OCI-LY1 (cell line): ENCODE data around the gene ITGAV.
"Not testable (repeated sequence)": the region's sequence is repeated elsewhere in the genome, so short reads cannot be mapped to it uniquely, and the experiment has no call there.

ENCODE experiments used
- H2AFZ ChIP-seq: fragments of 200-600 bp; sonication (generic), shearing (Covaris generic); 2 replicates; pipeline ENCODE4 v1.6.0; 2014; ENCODE audit warnings: antibody characterized with exemption, mild to moderate bottlenecking, low read length
- H3F3A ChIP-seq: fragments of 200-600 bp; sonication (generic), shearing (Covaris generic); 2 replicates; pipeline ENCODE4 v1.6.0; 2014; ENCODE audit warnings: mild to moderate bottlenecking, antibody characterized with exemption, low read length, moderate library complexity; ENCODE audit not compliant: insufficient read depth
- H3K27ac ChIP-seq: fragments of 200-600 bp; sonication (generic); 2 replicates; pipeline ENCODE4 v1.5.1; 2014; ENCODE audit warnings: low read length, mixed run types, mild to moderate bottlenecking, low read depth; ENCODE audit not compliant: poor library complexity, severe bottlenecking
- H3K27me3 ChIP-seq: fragments of 200-600 bp; sonication (generic); 2 replicates; pipeline ENCODE4 v1.6.0; 2014; ENCODE audit warnings: antibody characterized with exemption, mild to moderate bottlenecking, low read length, moderate library complexity; ENCODE audit not compliant: insufficient read depth
- H3K36me3 ChIP-seq: fragments of 200-600 bp; sonication (generic); 2 replicates; pipeline ENCODE4 v1.6.1; 2014; ENCODE audit warnings: mild to moderate bottlenecking, antibody characterized with exemption, low read length, moderate library complexity, mixed read lengths; ENCODE audit not compliant: insufficient read depth
- H3K4me1 ChIP-seq: fragments of 200-600 bp; sonication (generic); 2 replicates; pipeline ENCODE4 v1.5.1; 2014; ENCODE audit warnings: mild to moderate bottlenecking, low read length, moderate library complexity; ENCODE audit not compliant: insufficient read depth, severe bottlenecking
- H3K4me2 ChIP-seq: fragments of 200-600 bp; sonication (generic), shearing (Covaris generic); 2 replicates; pipeline ENCODE4 v1.6.1; 2014; ENCODE audit warnings: low read length
- H3K4me3 ChIP-seq: fragments of 200-600 bp; sonication (generic); 2 replicates; pipeline ENCODE4 v1.5.1; 2014; ENCODE audit warnings: low read length, low read depth, mild to moderate bottlenecking, mixed read lengths; ENCODE audit not compliant: poor library complexity, severe bottlenecking
- H3K79me2 ChIP-seq: fragments of 200-600 bp; shearing (Covaris generic); 2 replicates; pipeline ENCODE4 v1.6.1; 2016; ENCODE audit warnings: mixed run types, low read length, mixed read lengths; ENCODE audit not compliant: insufficient read depth
- H3K9ac ChIP-seq: fragments of 200-600 bp; sonication (generic), shearing (Covaris generic); 2 replicates; pipeline ENCODE4 v1.6.1; 2014; ENCODE audit warnings: mild to moderate bottlenecking, low read length, mixed read lengths
- H3K9me2 ChIP-seq: fragments of 200-600 bp; sonication (generic), shearing (Covaris generic); 2 replicates; pipeline ENCODE4 v1.6.1; 2014; ENCODE audit warnings: low read depth, mild to moderate bottlenecking, low read length, mixed read lengths
- H3K9me3 ChIP-seq: fragments of 200-600 bp; shearing (Covaris generic); 2 replicates; pipeline ENCODE4 v1.6.1; 2014; ENCODE audit warnings: low read length, mixed read lengths
- H4K20me1 ChIP-seq: fragments of 200-600 bp; sonication (generic), shearing (Covaris generic); 2 replicates; pipeline ENCODE4 v1.6.0; 2016; ENCODE audit warnings: mild to moderate bottlenecking, low read length; ENCODE audit not compliant: insufficient read depth
- CTCF ChIP-seq: fragments of 200-600 bp; sonication (generic), shearing (Covaris generic); IDR thresholded peaks from 2 replicates; pipeline ENCODE4 v1.5.1; 2017; ENCODE audit warnings: mild to moderate bottlenecking, antibody characterized with exemption, low read length, moderate library complexity, mixed read lengths
- EZH2 ChIP-seq: fragments of 200-600 bp; sonication (generic), shearing (Covaris generic); IDR thresholded peaks from 2 replicates; pipeline ENCODE4 v1.8.0; 2017; ENCODE audit warnings: borderline replicate concordance, mixed run types, mild to moderate bottlenecking, antibody characterized with exemption, low read length, moderate library complexity, mixed read lengths

Gene ITGAV

GRCh38 chr2:186560254-186560653 is 29.6 kb upstream of the ITGAV start:
- no peaks in the 10 kb centered on the region for H4K20me1 ChIP-seq
- H3K27ac ChIP-seq = no peak overlapping the region
- H3K79me2 ChIP-seq = no peaks in the 10 kb centered on the region
- no peaks in the 10 kb centered on the region for H3K36me3 ChIP-seq
- no peaks in the 10 kb centered on the region for H3K9me3 ChIP-seq
- H3F3A ChIP-seq = no peaks in the 10 kb centered on the region
- no peak overlapping the region for H2AFZ ChIP-seq
- H3K9me2 ChIP-seq = no peaks in the 10 kb centered on the region
- H3K4me1 ChIP-seq = no peaks in the 10 kb centered on the region
- TF ChIP-seq CTCF (no peak), EZH2 (no peak)
- no peak overlapping the region for H3K4me3 ChIP-seq
- H3K27me3 ChIP-seq = no peaks in the 10 kb centered on the region
- no peak overlapping the region for H3K4me2 ChIP-seq
- no peak overlapping the region for H3K9ac ChIP-seq

- no peaks in the 10 kb centered on the region for H3K9me2 ChIP-seq
- TF ChIP-seq EZH2 (no peak), CTCF (no peak)
- H3K4me1 ChIP-seq = no peaks in the 10 kb centered on the region
- H3K4me2 ChIP-seq = no peak overlapping the region
- H3K79me2 ChIP-seq = no peaks in the 10 kb centered on the region
- H4K20me1 ChIP-seq = no peaks in the 10 kb centered on the region
- H3F3A ChIP-seq = no peaks in the 10 kb centered on the region
- no peaks in the 10 kb centered on the region for H3K36me3 ChIP-seq
- H3K9ac ChIP-seq = no peak overlapping the region
- no peak overlapping the region for H3K27ac ChIP-seq
- no peak overlapping the region for H2AFZ ChIP-seq
- no peaks in the 10 kb centered on the region for H3K27me3 ChIP-seq
- H3K4me3 ChIP-seq = no peak overlapping the region
- no peaks in the 10 kb centered on the region for H3K9me3 ChIP-seq
These were observed 28.2 kb upstream of the ITGAV start for GRCh38 chr2:186561467-186562208.

- Histone ChIP-seq H3K9ac (no peak overlapping the region), H3K27me3 (no peaks in the 10 kb centered on the region), H3K4me3 (no peak overlapping the region), H3K4me2 (no peak overlapping the region), H3K9me3 (no peaks in the 10 kb centered on the region), H3K9me2 (no peaks in the 10 kb centered on the region), H3K27ac (no peak overlapping the region), H3K4me1 (no peaks in the 10 kb centered on the region), H3K79me2 (no peaks in the 10 kb centered on the region), H3F3A (no peaks in the 10 kb centered on the region), H2AFZ (no peak overlapping the region), H3K36me3 (no peaks in the 10 kb centered on the region), H4K20me1 (no peaks in the 10 kb centered on the region)
- no peak for TF ChIP-seq CTCF
- no peak for TF ChIP-seq EZH2
These were observed 27.7 kb upstream of the ITGAV start for GRCh38 chr2:186562209-186562578.

GRCh38 chr2:186568600-186568999 is 21.3 kb upstream of the ITGAV start:
- not testable (repeated sequence) for H3K9me2 ChIP-seq, H3K36me3 ChIP-seq, H3K27ac ChIP-seq, H3K4me1 ChIP-seq, H3K4me3 ChIP-seq, H3F3A ChIP-seq, H3K27me3 ChIP-seq, H2AFZ ChIP-seq, H3K9me3 ChIP-seq, H3K79me2 ChIP-seq, H4K20me1 ChIP-seq, H3K9ac ChIP-seq, H3K4me2 ChIP-seq

- H3K9me2 ChIP-seq, H3K4me3 ChIP-seq, H4K20me1 ChIP-seq, H2AFZ ChIP-seq, H3K79me2 ChIP-seq, H3K27ac ChIP-seq, H3F3A ChIP-seq, H3K4me1 ChIP-seq, H3K36me3 ChIP-seq, H3K9ac ChIP-seq, H3K27me3 ChIP-seq, H3K4me2 ChIP-seq, H3K9me3 ChIP-seq: not testable (repeated sequence)
These were observed 20.7 kb upstream of the ITGAV start for GRCh38 chr2:186569127-186569526.
